Putamen (tissue), 1 donor: ENCODE measurements around the gene ROS1.

Experiments
- DNase-seq: peaks from one replicate; pipeline ENCODE4 v3.0.0-alpha.2; 2016; ENCODE audit warnings: low spot score

Gene ROS1

GRCh38 chr6:117440706-117441525 lies 15.2 kb upstream of the ROS1 start:
- no peak for DNase-seq

GRCh38 chr6:117432273-117432672 lies 6.5 kb upstream of the ROS1 start:
- DNase-seq, result no peak

GRCh38 chr6:117423754-117424153 lies 2.0 kb downstream of the ROS1 start:
- no peak for DNase-seq

- DNase-seq, result no peak
These were observed 7.4 kb downstream of the ROS1 start for GRCh38 chr6:117418320-117418719.

GRCh38 chr6:117417851-117418250 lies 7.9 kb downstream of the ROS1 start:
- no peak for DNase-seq

GRCh38 chr6:117414770-117415169 lies 11.0 kb downstream of the ROS1 start:
- no peak for DNase-seq

- DNase-seq, result no peak
These were observed 14.3 kb downstream of the ROS1 start for GRCh38 chr6:117411474-117411873.

- no peak for DNase-seq
These were observed 15.9 kb downstream of the ROS1 start for GRCh38 chr6:117409863-117410262.

- DNase-seq, result no peak
These were observed 16.3 kb downstream of the ROS1 start for GRCh38 chr6:117409420-117409819.

GRCh38 chr6:117404548-117404947 lies 21.2 kb downstream of the ROS1 start:
- no peak for DNase-seq

- DNase-seq, result no peak
These were observed 23.9 kb downstream of the ROS1 start for GRCh38 chr6:117401799-117402198.

GRCh38 chr6:117399924-117400323 lies 25.8 kb downstream of the ROS1 start:
- DNase-seq, result no peak

GRCh38 chr6:117399126-117399525 lies 26.6 kb downstream of the ROS1 start:
- DNase-seq, result no peak

GRCh38 chr6:117397536-117398227 lies 28.1 kb downstream of the ROS1 start:
- no peak for DNase-seq

GRCh38 chr6:117396228-117396627 lies 29.5 kb downstream of the ROS1 start:
- DNase-seq, result no peak

GRCh38 chr6:117395164-117395563 lies 30.6 kb downstream of the ROS1 start:
- DNase-seq, result no peak

GRCh38 chr6:117393045-117393444 lies 32.7 kb downstream of the ROS1 start:
- DNase-seq, result no peak

- DNase-seq, result no peak
These were observed 33.7 kb downstream of the ROS1 start for GRCh38 chr6:117391874-117392583.

GRCh38 chr6:117389227-117390057 lies 36.3 kb downstream of the ROS1 start:
- no peak for DNase-seq

- no peak for DNase-seq
These were observed 38.2 kb downstream of the ROS1 start for GRCh38 chr6:117387454-117387974.

- DNase-seq, result no peak
These were observed 41.1 kb downstream of the ROS1 start for GRCh38 chr6:117384659-117385058.

- no peak for DNase-seq
These were observed 44.0 kb downstream of the ROS1 start for GRCh38 chr6:117381749-117382148.
